Heart left ventricle (tissue), 16 donors: ENCODE results near the gene RNF215. TPM values are rescaled to one million over a fixed set of nuclear protein-coding genes. Genes with fewer than 3 reads are reported as not detected.
"Not testable (repeated sequence)": the region's sequence is repeated elsewhere in the genome, so short reads cannot be mapped to it uniquely, and the experiment has no call there.

Experiments
- ATAC-seq, 4 donors: fragments of 200-7000 bp; cut with Tn5 transposase; one replicate each; pipeline ENCODE4 v1.9.1; 2020 to 2022; ENCODE audit warnings: moderate library complexity in 4 of 4, mild to moderate bottlenecking in 3 of 4, moderate number of reproducible peaks in 1 of 4
- DNase-seq, 5 donors: peaks; one replicate each; pipeline ENCODE4 v3.0.0-alpha.2; 2020
- H3K27ac ChIP-seq, 12 donors: fragments of 200-600 bp; sonication (generic) in 4 of 12; one replicate each; pipeline versions ENCODE4 v1.5.0 to v1.8.0; 2016 to 2022; ENCODE audit warnings: mild to moderate bottlenecking in 2 of 12
- H3K27me3 ChIP-seq, 9 donors: fragments of 200-600 bp; sonication (generic) in 2 of 9; one replicate each; pipeline versions ENCODE4 v1.5.1 to v1.8.0; 2016 to 2022; ENCODE audit warnings: mild to moderate bottlenecking in 3 of 9
- H3K36me3 ChIP-seq, 9 donors: fragments of 200-600 bp; sonication (generic) in 2 of 9; one replicate each; pipeline versions ENCODE4 v1.5.0 to v1.8.0; 2018 to 2022; ENCODE audit warnings: mild to moderate bottlenecking in 2 of 9
- H3K4me1 ChIP-seq, 12 donors: fragments of 200-600 bp; sonication (generic) in 4 of 12; one replicate each; pipeline versions ENCODE4 v1.5.0 to v1.8.0; 2016 to 2022; ENCODE audit warnings: mild to moderate bottlenecking in 3 of 12
- H3K4me3 ChIP-seq, 12 donors: fragments of 200-600 bp; sonication (generic) in 4 of 12; one replicate each; pipeline versions ENCODE4 v1.5.0 to v1.8.0; 2017 to 2022; ENCODE audit warnings: mild to moderate bottlenecking in 9 of 12, moderate library complexity in 4 of 12
- H3K9me3 ChIP-seq, 12 donors: fragments of 200-600 bp; sonication (generic) in 4 of 12; one replicate each; pipeline versions ENCODE4 v1.5.0 to v1.8.0; 2016 to 2022; ENCODE audit warnings: mild to moderate bottlenecking in 1 of 12
- POLR2A ChIP-seq, 2 donors: fragments of 450-650 bp; IDR thresholded peaks; one replicate each; pipeline ENCODE4 v1.6.1; 2017; ENCODE audit warnings: antibody characterized with exemption in 2 of 2, mild to moderate bottlenecking in 2 of 2, moderate library complexity in 2 of 2
- WGBS, 4 donors: extraction: QIAGEN DNeasy Blood & Tissue Kit in 2 of 4; methylation state at CpG; one replicate each; pipeline versions ENCODE4 v1.1.5 to v1.1.7; 2013 to 2018; 5-methylcytosine and 5-hydroxymethylcytosine counted together
- intact Hi-C, 10 donors: fragments of 100-400 bp; cut with DNase I; formaldehyde crosslinking; loops; one replicate each; pipeline versions ENCODE4 v1.11.1 to v1.14.2; 2022
- polyA plus RNA-seq, 2 donors: library from polyadenylated mRNA; stranded (reverse); fragments of 200-250 nt; gene quantifications; one replicate each; pipeline ENCODE4 v1.2.3, GENCODE V29; 2013
- total RNA-seq, 9 donors: library from RNA; depleted of rRNA in 2 of 9; stranded (reverse); fragments of >200 nt in 2 of 9; fragmentation: NEBNext Ultra II Directional in 3 of 9; extraction: Animal tissue kit (Norgen Biotek cat#: 25700) in 3 of 9; gene quantifications; one replicate each; pipeline versions ENCODE4 v1.1.0 to v1.2.4, GENCODE V29; 2016 to 2023
- TF ChIP-seq, protein P1 (sequence below), 12 donors: fragments of 200-600 bp; sonication (generic) in 4 of 12; IDR thresholded peaks; one replicate each; pipeline versions ENCODE4 v1.5.0 to v1.8.0; 2018 to 2022; ENCODE audit warnings: antibody characterized with exemption in 12 of 12, mild to moderate bottlenecking in 5 of 12
- donor health status: ischemic (EF 13 %, LVEDD 7.1; RV severe dilation, severe dysfunction).
- donor health status: healthy with polysubstance abuse.
- donor health status: DM: no; HTN: yes; CAD: no.
- donor health status: DM: no; HTN: no; CAD: no.
- donor health status: ischemic (EF 25% LVEDD 6.9; RV normal size, moderate dysfunction).
- donor health status: ischemic (EF 25% LVEDD 5.7; RV mildly dilated, moderate dysfunction).
- donor health status: healthy.
- donor health status: DM: yes; HTN: yes; CAD: no.
- donor health status: ischemic (EF 35%, LVEDD 5.7; RV mildly dilated, moderate dysfunction).
- donor health status: nonischemic (EF 11% LVEDD 7.7; RV severe dilation, severe dysfunction).
- donor health status: DM: yes; HTN: yes; CAD: no.
- donor health status: PGD.
- donor health status: ischemic (EF 29% LVEDD 5.4; RV normal size, mild dysfunction).
- donor health status: nonischemic (EF 23%, LVEDD 6.1; RV moderate dilation, normal function).

The RNF215 gene
- total and polyA plus RNA-seq, 11 donors: 3.3 to 12.2 (median 6.7) TPM

DNA sequence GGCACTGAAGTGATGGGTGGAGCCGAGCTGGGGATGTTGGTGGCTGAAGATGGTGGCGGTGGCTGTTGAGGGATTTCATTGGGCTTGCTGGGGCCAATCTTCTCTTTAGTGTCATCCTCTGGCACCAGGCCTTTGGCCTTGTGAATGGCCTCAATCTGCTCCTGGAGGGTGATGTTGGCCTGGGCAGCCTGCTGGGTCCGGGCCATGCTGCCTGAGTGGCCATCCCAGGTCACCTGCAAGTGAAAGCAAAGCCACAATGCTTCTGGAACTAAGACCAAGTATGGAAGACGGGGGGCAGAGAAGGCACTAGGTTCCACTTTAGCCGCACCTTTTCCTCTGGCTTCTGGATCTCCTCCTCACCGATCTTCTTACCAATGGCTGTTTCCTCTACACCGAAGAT, 48.4 kb downstream of the RNF215 start:
- no peak overlapping the region for H3K4me3 ChIP-seq
- peaks cover 9 to 100% (median 100%) of the 10 kb centered on the region in 9 donors for H3K36me3 ChIP-seq
- TF ChIP-seq, protein P1, sequence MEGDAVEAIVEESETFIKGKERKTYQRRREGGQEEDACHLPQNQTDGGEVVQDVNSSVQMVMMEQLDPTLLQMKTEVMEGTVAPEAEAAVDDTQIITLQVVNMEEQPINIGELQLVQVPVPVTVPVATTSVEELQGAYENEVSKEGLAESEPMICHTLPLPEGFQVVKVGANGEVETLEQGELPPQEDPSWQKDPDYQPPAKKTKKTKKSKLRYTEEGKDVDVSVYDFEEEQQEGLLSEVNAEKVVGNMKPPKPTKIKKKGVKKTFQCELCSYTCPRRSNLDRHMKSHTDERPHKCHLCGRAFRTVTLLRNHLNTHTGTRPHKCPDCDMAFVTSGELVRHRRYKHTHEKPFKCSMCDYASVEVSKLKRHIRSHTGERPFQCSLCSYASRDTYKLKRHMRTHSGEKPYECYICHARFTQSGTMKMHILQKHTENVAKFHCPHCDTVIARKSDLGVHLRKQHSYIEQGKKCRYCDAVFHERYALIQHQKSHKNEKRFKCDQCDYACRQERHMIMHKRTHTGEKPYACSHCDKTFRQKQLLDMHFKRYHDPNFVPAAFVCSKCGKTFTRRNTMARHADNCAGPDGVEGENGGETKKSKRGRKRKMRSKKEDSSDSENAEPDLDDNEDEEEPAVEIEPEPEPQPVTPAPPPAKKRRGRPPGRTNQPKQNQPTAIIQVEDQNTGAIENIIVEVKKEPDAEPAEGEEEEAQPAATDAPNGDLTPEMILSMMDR (IDR thresholded peaks at IDR 0.05): no peak
- TF ChIP-seq POLR2A (IDR thresholded peaks at IDR 0.05): no peak
- no peak overlapping the region for H3K27ac ChIP-seq
- peaks cover 0 to 53% (median 23%) of the 10 kb centered on the region in 12 donors for H3K4me1 ChIP-seq
- no peaks in the 10 kb centered on the region for H3K27me3 ChIP-seq
- 92 to 94% (median 93%) methylated on average over 7 of the region's 7 CpGs for WGBS, 4 donors
- DNase-seq (no peak), ATAC-seq (no peak)
- intact Hi-C loops: no loop called here
- H3K9me3 ChIP-seq: no peaks in the 10 kb centered on the region

DNA sequence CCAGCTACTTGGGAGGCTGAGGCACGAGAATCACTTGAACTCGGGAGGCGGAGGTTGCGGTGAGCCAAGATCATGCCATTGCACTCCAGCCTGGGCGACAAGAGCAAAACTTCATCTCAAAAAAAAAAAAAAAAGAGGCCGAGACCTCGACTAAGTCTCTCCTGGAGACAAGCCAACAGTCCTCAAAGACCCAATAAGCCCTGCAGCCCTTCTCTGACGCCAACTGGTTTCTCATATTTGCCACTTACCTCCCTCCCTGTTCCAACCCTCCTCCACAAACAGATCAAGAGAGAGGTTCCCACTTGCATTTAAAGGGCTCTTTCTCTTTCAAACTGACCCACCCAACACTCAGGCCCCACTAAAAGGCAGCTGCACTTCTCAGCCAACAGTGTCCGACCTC, 48.9 kb downstream of the RNF215 start:
- DNase-seq, ATAC-seq, H3K9me3 ChIP-seq, H3K27me3 ChIP-seq, H3K4me3 ChIP-seq, intact Hi-C loops: not testable (repeated sequence)
- Histone ChIP-seq H3K4me1 (peaks cover 0 to 53% (median 23%) of the 10 kb centered on the region in 12 donors), H3K27ac (peak overlapping the region in 2 of 12 donors; percentile 19 to 29), H3K36me3 (peaks cover 9 to 100% (median 100%) of the 10 kb centered on the region in 9 donors)
- WGBS, 4 donors: 79 to 84% (median 83%) methylated on average over 9 of the region's 9 CpGs

DNA sequence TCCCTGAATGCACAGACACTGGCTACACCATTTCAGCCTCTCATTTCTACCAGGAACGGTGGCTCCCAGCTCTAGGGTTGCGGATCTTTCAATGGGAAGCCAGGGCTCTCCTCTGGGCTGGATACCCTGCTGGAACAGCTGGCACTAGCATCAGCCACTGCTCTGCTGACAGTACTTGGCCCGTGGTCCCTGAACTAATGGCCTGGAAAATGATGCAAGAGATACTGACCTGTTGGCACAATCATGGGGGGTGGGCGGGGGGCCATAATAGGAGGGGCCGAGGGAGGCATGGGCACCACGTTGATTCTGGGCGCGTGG, 49.8 kb downstream of the RNF215 start:
- ATAC-seq (peak in 2 of 4 donors; percentile 9 to 33), DNase-seq (no peak)
- TF ChIP-seq, protein P1 (IDR thresholded peaks at IDR 0.05): no peak
- TF ChIP-seq POLR2A (IDR thresholded peaks at IDR 0.05): no peak
- H3K36me3 ChIP-seq: peaks cover 9 to 100% (median 100%) of the 10 kb centered on the region in 9 donors
- peaks cover 0 to 52% (median 22%) of the 10 kb centered on the region in 12 donors for H3K4me1 ChIP-seq
- 59 to 73% (median 69%) methylated on average over 6 to 8 of the region's 8 CpGs for WGBS, 4 donors
- H3K4me3 ChIP-seq: no peak overlapping the region
- H3K27me3 ChIP-seq: no peaks in the 10 kb centered on the region
- H3K27ac ChIP-seq: peak overlapping the region in 4 of 12 donors; percentile 8 to 43 (median 24)
- H3K9me3 ChIP-seq: no peaks in the 10 kb centered on the region
- intact Hi-C loops: no loop called here

DNA sequence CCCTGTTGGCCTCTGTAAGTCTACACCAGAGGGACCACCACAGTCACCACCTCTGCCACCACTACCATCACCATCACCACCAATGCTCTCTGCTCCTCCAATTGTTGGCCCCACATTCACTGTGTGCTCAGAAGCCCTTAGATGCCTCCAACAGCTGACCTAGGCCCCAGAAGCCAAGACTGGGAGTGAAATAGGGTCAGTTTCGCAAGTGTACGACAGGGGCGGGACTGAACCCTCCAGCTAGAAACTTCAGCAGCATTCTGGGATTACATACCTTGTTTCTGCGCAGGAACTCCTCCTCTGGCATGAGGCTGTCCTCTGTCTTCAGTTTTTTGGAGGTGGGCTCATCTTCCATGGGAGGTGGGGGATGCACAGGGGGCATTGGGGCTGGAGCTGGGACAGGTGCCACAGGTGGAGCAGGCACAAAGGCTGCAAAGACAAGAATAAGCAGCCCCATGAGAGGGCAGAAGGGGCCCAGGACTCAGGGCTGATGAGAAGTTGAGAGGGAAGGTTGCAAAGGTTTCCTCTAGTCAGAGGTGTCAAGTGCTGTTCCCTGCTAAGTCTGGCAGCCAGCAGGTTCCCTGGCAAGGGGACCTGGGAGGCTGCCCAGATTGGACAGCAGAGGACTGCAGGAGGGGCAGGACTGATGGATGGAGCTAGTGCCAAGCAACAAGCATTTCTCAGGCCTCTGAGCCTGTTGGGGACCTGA, 50.3 kb downstream of the RNF215 start:
- no peaks in the 10 kb centered on the region for H3K9me3 ChIP-seq
- ATAC-seq (peak; percentile 63 to 88 (median 84)), DNase-seq (peak; percentile 67 to 86 (median 71))
- TF ChIP-seq, protein P1 (IDR thresholded peaks at IDR 0.05): no peak
- TF ChIP-seq POLR2A (IDR thresholded peaks at IDR 0.05): no peak
- no peaks in the 10 kb centered on the region for H3K27me3 ChIP-seq
- H3K27ac ChIP-seq: peak overlapping the region in 5 of 12 donors; percentile 29 to 73 (median 44)
- 89 to 96% (median 94%) methylated on average over 4 of the region's 4 CpGs for WGBS, 4 donors
- H3K4me3 ChIP-seq: no peak overlapping the region
- peaks cover 0 to 47% (median 17%) of the 10 kb centered on the region in 12 donors for H3K4me1 ChIP-seq
- intact Hi-C loops: no loop called here
- H3K36me3 ChIP-seq: peaks cover 9 to 100% (median 98%) of the 10 kb centered on the region in 9 donors
